GM19025 (cell line): ENCODE data around the gene REPS1.
A peak's percentile ranks its signal among the peaks of the same experiment; 100 is the strongest.
"Not testable (repeated sequence)": the region's sequence is repeated elsewhere in the genome, so short reads cannot be mapped to it uniquely, and the experiment has no call there.

Source experiments
- ATAC-seq: cut with Tn5 transposase; IDR thresholded peaks from one replicate; pipeline ENCODE4 v1.9.1; 2021; ENCODE audit warnings: mild to moderate bottlenecking, low read depth, moderate library complexity; ENCODE audit not compliant: unreplicated experiment

REPS1 gene

GRCh38 chr6:138987643-138988468 lies at the start of gene REPS1:
REPS1 (minus strand) TSS chr6:138988253; CDS start chr6:138987682, 571 bp downstream.
- peak; percentile 93 for ATAC-seq

- ATAC-seq, result no peak
Measured at GRCh38 chr6:139037490-139037889, 49.4 kb upstream of the REPS1 start.

GRCh38 chr6:139030228-139030963 lies 42.3 kb upstream of the REPS1 start:
- peak; percentile 23 for ATAC-seq

GRCh38 chr6:139029470-139030227 lies 41.6 kb upstream of the REPS1 start:
- peak; percentile 33 for ATAC-seq

- peak; percentile 56 for ATAC-seq
Measured at GRCh38 chr6:139028658-139029469, 40.8 kb upstream of the REPS1 start, which contains the start of gene ABRACL. ABRACL (plus strand) TSS chr6:139028745; CDS start chr6:139034161, 5,416 bp downstream.

GRCh38 chr6:139028215-139028657 lies 40.2 kb upstream of the REPS1 start:
- ATAC-seq, result no peak

GRCh38 chr6:139027620-139028182 lies 39.6 kb upstream of the REPS1 start:
- ATAC-seq, result no peak

GRCh38 chr6:139025416-139025815 lies 37.4 kb upstream of the REPS1 start:
- ATAC-seq, result not testable (repeated sequence)

GRCh38 chr6:139020689-139021088 lies 32.6 kb upstream of the REPS1 start:
- no peak for ATAC-seq

GRCh38 chr6:139019722-139020121 lies 31.7 kb upstream of the REPS1 start:
- no peak for ATAC-seq

GRCh38 chr6:139017227-139017626 lies 29.2 kb upstream of the REPS1 start:
- ATAC-seq, result no peak

GRCh38 chr6:139016337-139017213 lies 28.5 kb upstream of the REPS1 start:
- ATAC-seq, result peak; percentile 58

- ATAC-seq, result no peak
Measured at GRCh38 chr6:139014945-139015344, 26.9 kb upstream of the REPS1 start.

GRCh38 chr6:139013185-139013800 lies 25.2 kb upstream of the REPS1 start:
- no peak for ATAC-seq

GRCh38 chr6:139011980-139012379 lies 23.9 kb upstream of the REPS1 start:
- ATAC-seq, result no peak

- no peak for ATAC-seq
Measured at GRCh38 chr6:139010674-139011073, 22.6 kb upstream of the REPS1 start.

GRCh38 chr6:139008117-139008516 lies 20.1 kb upstream of the REPS1 start:
- ATAC-seq, result no peak

GRCh38 chr6:139007428-139007827 lies 19.4 kb upstream of the REPS1 start:
- no peak for ATAC-seq
